ENCODE measurements around the gene PITPNM3.
A peak's percentile ranks its signal among the peaks of the same experiment; 100 is the strongest.
"Not testable (repeated sequence)": the region's sequence is repeated elsewhere in the genome, so short reads cannot be mapped to it uniquely, and the experiment has no call there.

Gene PITPNM3

DNA sequence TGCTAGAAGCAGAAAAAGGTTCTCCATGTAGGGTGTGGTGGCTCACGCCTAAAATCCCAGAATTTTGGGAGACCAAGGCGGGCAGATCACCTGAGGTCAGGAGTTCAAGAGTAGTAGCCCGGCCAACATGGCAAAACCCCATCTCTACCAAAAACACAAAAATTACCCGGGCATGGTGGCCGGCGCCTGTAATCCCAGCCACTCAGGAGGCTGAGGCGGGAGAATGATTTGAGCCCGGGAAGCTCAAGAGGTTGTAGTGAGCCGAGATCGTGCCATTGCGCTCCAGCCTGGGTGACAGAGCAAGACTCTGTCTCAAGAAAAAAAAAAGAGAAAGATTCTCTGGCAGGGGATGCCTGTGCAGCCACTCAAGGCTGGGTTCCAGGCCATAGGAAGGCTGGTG is 54.2 kb downstream of the PITPNM3 start:
- DNase-seq = no peak

DNA sequence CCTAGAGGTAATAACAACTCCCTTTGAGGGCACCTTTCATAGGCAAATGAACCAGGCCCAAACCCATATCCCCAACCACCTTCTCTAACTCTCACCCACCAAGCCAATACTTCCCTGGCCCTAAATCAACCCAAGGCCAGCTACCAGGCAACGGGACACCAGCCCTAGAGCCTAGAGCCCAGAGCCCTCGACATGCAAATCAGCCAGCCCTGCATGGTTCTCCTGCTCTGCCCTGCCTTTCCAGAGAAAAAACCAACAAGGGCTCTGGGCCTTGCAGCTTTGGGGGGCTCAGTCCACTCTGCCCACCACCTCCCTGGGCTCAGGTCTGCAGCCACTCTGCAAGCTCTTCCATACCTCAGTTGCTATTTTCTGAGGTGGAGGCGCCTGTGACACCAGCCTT is 55.0 kb downstream of the PITPNM3 start:
- no peak for DNase-seq

DNA sequence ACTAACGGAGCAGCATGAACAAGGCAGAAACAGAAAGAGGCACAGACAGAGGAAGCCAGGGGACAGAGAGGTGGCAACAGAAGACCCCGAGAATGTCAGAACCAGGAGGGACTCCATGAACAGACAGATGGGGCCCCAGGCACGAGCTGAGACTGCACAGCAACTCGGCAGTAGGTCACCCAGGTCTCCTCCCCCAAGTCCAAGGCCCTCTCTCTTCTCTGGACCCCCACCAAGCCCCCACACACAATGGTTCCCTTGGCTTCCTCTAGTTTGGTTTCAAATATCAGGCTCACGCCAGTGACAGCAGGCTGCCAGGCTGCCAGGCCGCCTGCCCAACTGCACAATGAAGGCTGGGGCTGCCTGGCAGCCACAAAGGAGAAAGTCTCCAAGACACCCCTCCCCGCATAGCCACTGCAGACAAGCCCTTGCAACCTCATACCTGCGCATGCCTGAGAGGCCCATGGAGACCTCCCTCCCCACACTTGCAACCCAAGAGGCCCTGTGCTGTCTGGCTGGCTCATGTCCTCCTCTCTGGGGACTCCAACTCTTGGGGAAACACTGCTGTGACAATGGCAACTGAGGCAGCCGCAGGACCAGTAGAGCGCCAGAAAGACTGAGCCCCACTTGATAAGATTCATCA is 57.3 kb downstream of the PITPNM3 start:
- peak in 11 of 56 donors; percentile 7 to 50 (median 31) for DNase-seq

DNA sequence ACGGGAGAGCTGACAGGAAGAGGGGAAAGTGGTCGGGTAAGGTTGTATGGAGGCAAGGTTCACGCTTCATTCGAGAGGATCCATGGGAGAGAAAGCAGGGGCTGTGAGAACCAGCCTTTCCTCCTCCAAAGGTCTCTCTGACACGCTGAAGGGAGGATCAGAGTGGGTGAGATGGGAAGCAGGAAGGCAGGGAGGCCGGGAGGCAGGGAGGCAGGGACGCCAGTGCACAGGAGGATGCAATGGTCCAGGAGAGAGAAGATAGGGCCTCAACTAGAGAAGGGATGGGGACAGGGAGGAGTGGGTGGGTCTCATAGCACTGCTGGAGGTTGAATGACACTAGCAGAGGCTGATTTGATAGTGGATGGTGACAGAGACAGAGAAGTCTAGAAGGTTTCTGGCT is 58.0 kb downstream of the PITPNM3 start:
- no peak for DNase-seq

DNA sequence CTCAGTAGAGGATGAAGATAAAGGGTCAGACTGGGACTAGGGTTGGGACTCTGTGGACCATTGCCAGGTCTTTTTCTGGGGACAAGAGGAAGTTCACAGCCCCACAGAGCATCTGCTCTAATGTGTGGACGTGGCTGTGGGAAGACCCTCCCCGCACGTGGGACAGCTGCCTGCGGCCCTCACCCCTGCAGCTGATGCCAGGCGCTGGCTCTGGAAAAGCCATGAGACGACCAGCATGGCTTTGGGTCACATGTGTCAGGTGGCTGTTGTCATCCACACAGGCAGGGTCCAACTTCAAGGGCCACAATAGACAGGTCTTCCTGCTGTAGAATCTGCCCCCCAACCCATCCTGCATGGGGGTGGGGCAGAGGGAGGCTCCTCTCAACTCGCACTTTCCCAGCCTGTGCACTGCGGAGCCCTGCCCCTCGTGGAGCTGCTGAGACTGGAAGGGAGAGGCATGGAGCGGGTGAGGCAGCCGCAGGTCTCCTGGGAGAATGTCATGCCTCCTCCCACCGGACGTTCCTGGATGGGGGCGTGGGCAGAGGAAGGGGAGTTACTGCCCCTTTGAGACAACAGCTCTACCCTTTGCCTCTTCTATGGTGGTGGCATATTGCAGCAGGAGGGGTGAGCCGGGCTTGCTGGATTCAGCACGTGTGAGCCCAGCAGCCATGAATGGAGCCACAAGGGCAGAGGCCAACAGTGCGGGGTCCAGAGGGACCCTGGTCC is 58.7 kb downstream of the PITPNM3 start:
- DNase-seq = no peak

DNA sequence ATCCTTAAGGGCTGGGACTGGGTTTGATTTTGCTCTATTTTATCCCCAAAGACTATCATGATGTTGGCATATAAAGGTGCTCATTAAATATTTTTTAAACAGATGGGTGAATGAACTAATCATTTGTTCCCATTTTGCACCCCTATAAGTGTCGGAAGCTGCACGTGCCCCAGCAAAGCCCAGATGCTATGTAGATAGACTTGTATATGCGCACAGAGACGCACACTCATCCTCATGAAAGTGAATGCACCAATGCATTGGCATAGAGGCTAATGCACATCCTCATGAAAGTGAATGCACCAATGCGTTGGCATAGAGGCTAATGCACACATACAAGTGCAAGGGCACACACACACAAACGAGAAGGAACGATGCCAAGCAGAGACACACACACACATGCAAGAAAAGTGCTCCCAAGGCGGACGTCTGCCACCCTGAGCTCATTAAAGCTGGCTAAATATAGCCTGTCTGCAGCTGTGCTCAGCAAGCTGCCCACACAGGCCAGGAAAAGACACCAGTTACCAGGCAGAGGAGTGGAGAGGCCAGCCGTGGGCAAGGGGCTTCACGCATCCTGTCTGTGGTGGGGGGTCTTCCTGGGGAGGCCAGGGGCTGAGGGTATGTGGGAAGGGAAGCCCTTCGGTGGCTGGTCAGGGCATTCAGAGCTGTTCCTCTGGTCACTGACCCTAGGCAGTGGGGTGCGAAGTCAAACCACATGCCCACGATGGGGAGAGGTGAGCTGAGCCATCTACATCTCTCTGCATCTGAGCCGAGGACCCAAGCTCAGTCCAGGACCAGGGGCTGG is 59.5 kb downstream of the PITPNM3 start:
- peak in 11 of 56 donors; percentile 6 to 44 (median 17) for DNase-seq

DNA sequence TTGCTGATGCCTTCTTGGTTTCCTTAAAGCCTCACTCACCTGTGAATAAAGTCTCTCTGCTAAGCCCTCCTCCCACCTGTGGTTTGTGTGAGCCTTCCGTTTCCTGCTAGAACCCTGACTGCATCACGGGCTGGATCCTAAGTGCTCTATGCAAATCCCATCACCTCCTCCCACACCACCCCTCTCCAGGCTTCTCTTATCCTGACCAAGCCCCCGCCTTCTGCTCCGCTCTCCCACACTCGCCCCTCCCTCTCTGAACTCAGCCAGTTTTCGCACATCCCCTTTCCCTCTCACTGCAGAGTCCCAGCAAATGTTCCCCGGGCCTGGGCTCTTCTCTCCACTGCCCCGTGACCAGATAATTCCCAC is 60.3 kb downstream of the PITPNM3 start:
- DNase-seq = peak in 1 of 56 donors; percentile 32

DNA sequence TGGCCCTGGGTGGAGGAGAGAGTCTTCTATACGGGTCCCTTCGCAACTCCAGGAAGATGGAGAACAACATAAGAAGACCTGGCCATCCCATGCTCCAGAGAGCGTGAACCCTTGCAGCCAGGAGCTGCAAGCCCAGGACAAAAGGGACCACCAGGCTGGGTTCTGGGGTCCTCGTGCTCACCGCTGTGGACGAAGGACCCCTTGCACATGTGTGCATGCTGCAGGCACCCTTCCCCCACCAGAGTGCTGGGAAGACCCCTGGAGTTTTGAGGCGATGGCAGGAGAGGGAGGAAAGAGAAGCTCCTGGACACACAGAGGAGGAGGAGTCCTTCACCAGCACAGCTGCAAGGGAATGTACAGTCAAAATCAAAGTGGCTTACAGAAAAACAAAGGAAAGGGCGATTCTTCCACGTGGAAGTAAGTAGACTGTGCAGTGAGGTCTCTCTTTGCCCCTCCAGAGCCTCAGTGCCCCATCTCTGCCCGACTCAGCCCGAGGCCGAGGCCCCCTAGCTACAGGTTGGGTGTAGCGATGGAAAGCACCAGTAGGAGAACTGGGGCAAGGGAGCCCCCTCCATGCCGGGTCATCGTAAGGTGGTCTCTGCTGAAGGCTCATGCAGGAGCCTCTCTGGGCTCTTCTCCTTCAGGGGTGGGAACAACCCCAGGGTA is 60.8 kb downstream of the PITPNM3 start:
- no peak for DNase-seq

DNA sequence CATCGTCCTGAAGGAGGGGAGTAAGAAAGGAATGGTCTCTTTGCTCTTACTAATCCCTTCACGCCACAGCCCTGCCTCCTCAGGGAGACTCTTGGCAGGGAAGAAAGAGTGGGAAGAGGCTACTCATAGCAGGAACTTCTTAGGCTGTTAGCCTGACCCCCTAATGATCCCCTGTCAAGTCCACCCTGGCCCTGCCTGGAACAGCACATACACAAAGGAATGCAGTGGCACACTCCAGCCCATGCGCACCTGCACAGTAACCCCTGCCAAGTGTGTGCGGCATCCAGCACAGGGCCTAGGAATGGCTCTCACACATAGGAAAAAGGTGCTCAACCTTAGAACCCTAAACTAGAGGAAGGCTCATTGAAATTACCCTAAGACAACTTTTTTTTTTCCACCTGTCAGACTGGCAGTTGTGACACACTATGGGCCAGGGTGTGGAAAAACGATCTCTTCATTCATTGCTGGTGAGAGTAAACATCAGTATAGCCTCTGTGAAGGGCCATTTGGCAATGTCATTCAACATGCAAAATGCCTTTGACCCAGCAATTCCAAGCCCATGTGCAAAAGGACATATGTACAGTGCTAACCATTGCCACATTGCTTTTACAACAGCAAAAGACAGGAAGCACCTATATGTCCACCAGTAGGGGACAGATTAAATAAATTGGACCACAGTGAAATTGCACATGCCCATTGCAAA is 62.0 kb downstream of the PITPNM3 start:
- no peak for DNase-seq

DNA sequence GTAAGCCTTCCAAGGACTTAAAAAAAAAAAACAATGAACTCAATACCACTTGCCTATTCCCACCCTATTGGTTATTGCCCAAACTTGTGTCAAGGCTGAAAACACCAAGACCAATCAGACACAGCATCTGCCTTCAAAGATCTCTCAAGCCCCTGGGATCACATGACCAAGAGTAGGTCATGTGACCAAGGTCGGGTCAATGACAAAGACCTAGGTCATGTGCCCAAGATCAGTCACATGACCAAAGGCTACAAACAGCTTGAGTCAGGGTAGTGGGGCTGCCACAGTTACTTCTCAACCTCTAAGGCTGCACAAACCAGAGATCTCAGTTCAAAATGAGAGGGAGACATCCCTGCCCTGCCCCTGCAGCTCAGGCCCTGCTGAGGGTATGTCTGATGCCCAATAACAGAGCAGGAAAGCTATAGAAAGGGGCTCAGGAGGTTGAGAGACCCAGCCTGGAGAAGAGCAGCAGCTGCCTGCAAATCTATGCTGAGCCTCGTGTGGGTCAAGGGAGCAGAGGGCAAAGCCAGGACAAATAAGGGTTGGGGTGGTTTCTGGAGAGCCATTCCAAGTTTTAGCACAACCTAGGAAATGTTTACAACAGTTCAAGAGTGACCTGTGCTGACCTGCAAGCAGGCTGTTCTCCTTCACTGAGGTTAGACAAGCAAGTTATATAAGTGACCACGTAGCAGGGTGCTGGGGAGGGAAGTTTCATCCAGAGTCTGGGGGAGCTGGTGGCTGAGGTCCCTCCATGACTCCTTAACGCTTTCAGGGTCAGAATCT is 63.3 kb downstream of the PITPNM3 start:
- no peak for DNase-seq

DNA sequence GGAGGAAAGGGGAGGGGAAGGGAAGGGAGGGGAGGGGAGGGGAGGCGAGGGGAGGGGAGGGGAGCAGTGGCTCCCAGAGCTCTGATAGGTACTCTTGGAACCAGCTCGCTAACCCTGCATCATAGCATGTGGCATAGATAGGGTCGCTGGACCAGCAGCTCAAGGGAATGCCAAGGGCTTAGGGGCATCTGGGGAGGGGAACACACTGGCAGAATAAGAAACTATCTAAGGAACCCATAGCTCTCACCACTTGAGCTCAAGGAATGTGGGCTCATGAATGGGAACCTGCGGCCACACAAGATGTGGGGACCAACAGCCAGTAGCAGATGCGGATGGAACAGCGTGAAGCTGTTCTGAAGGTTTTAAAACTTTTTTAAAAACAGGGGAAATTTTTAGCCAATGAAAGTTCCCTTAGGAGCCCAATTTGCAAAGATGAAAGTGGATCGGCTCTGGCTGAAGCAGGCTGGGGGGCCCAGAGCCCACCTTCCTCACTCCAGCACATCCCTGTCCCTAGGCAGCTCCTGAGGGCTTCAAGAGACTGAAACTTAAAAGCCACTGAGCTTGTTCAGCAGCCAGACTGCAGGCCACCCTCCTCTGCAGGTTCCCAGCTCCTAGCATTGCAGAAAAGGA is 65.2 kb downstream of the PITPNM3 start:
- DNase-seq = no peak

DNA sequence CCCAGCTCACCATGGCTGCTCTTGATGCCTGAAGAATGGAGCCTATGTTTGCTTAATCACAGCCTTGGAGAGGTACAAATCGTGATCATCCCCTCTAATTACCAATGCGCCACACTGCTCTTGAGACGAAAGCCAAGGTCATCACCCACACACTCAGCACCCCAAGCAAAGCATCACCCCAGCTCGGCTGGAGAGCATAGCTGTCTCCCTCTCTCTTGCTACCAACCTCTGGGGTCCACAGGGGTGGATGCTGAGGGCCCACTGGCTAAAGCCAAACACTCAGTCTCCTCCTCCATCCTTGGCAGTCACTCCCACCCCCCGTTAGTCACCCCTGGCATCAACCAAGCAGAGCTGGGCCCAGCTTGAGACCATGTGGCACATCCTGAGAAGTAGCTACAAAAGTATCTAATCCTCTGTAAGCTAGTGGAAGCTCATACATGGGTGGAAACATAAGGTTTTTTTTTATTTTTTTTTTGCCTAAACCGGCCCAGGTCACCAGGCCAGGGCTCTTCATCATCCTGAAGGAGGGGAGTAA is 67.3 kb downstream of the PITPNM3 start:
- DNase-seq = no peak

DNA sequence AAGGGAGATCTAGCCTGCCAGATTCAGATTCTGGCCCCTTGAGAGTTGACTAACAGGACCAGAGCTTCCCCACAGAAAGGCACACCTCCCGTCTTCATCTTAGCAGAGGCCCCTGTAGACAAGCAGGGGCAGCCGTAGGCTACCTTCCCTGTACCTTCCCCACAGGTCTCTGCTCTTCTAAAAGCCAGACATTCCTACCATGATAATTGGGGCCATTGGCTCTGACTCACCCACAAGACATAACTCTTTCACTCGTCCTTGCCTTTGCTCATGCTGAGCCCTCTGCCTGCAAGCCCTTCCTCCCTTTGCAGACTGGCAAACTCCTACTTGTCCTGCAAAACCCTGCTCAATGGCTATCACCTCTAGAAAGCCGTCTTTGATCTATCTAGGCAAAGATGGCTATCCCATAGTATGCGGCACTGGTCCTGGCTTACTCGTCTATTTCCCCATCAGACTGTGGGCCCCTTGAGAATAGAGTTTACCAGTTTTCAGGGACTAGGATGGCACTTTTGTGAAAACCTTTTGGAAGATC is 68.3 kb downstream of the PITPNM3 start:
- DNase-seq = no peak

DNA sequence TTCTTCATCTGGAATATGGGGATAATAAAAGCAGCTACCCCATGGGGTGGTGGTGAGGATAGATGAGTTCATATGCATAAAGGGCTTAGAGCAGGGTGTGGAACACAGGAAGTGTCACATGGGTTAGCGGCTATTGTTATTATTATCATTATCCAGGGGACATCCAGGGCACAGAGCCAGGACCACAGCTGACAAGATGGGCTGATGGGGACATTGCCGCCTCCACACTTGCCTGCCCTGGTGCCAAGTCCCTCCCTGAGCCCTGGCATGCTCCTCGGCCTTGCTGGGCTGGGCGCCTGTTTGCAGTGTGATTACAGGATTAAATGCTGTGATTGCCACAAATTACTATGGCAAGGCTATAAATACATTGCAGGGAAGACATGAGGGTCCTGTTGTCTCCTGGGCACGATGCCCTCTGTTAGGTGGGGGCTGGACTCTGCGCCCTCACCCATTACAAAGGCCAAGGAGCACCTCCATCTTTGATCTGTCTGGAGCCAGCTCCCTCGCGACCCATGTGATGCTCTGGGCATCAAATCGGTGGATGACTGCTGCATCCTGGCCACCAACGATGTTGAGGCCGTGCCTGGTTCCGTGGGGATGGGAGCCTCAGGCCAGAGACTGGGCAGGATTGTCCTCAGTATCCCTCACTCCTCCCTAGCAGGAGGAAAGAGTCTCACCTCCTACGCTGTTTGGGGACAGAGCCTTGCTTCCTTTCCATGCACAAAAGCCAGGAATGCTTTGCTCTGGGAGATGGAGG is 68.9 kb downstream of the PITPNM3 start:
- peak in 3 of 56 donors; percentile 4 to 38 (median 25) for DNase-seq

DNA sequence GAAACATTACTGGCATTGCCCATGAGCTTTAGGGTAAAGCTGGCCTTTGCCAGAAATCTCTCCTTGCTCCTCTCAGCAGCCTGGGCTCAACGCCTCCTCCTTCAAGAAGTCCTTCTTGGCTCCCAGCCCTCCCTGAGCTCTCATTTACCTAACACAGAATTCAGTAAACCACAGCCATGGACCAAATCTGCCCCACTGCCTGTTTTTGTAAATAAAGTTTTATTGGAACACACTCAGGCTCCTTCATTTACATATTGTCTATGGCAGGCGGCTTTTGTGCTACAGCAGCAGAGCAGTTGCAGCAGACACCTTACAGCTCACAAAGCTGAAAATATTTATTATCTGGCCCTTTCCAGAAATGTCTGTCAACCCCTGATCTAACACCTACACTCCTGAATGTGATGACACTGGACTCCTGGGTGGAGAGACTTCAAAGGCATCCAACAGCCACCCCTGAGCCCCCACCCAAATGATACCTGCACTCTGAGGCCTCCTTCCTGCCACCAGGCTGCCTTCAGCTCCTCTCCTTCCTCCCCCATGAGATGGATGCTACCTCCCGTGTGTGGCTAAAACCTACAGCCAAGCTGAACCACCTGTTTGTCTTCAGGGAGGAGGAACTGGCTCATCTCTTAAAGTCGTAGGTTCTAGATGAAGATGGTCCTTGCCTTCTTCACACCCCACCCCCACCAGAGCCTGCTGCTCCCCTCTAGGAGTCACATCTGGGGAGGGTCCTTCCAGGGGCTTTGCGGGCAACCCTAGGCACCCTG is 70.5 kb downstream of the PITPNM3 start:
- no peak for DNase-seq

DNA sequence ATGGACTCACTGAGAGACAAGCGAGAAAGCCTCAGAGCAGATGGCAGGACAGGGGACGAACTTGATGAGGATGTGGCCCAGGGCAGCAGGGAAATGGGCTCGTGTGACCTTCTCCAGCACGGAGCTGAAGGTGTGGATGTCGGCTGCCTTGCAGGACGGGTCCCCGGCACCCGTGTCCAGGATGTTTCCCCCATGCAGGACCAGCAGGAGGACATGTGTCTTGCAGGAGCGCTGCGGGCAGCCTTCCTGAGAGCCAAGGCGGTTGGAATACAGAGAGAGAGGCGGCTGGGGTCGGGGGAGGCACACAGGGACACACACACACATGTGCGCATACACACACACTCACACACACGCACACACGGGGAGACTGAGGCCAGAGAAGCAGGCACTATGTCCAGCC is 72.8 kb downstream of the PITPNM3 start:
- DNase-seq = no peak

DNA sequence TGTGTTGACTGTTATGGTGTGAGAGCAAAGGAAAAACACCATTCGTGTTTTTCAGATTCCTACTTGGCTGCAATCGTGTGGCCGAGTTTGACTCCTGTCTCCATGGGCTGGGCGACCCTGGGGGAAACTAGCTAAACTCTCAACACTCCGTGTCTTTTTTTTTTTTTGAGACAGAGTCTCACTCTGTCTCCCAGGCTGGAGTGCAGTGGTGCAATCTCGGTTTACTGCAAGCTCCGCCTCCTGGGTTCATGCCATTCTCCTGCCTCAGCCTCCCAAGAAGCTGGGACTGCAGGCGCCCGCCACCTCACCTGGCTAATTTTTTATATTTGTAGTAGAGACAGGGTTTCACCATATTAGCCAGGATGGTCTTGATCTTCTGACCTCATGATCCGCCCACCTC is 73.6 kb downstream of the PITPNM3 start:
- not testable (repeated sequence) for DNase-seq

DNA sequence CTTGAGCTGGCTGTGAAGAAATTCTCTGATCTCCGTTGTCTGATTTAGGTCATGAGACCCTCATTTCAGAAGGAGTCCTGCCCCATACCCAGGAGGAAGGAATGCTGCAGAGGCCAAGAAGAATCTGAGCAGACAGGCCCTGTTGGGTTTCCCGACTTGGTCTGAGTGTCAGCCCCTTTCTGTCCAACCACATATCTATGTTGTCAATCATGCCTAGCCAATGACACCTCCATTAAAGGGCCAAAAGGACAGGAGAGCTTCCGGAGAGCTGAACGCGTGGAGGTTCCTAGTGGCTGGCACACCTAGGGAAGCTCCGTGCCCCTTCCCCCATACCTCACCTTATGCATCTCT is 74.3 kb downstream of the PITPNM3 start:
- no peak for DNase-seq
